ENCODE data around the gene PUDP.

The PUDP gene

DNA sequence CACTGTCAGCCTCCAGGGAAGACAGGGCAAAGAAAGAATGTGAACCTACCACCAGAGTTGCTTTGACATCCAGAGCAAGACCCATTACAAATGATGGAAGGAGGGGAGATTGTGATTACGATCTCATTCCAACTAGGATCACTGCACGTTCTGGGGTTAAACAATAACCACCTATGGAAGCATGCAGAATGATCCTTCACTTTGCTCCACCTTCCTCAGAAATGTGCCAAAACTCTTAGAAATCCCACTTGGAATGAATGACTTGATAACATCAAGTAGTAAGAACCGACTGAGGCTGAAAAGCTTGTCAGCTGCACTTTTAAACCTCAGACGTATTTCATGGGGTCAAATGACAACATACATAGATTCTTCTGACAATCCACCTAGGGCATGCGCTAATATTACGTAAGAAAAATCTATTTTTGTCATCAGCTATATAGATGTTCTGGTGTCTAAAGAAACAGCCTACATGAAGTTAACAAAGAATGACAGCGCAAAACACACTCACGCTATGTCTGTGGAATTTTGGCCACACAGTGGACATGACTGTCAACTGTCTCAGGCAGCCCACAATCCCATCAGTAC, 3.9 kb downstream of the PUDP start:
- DNase-seq (ENCODE audit: low read depth in 1 of 2, low spot score in 1 of 2): no peak
- in situ Hi-C loops (cut with HindIII; ENCODE audit: low pct_unique_long_range_greater_than_20kb, low sequenced_read_pairs): no loop called here
- TF ChIP-seq JUND (IDR thresholded peaks at IDR 0.05; ENCODE audit: low read depth): no peak

DNA sequence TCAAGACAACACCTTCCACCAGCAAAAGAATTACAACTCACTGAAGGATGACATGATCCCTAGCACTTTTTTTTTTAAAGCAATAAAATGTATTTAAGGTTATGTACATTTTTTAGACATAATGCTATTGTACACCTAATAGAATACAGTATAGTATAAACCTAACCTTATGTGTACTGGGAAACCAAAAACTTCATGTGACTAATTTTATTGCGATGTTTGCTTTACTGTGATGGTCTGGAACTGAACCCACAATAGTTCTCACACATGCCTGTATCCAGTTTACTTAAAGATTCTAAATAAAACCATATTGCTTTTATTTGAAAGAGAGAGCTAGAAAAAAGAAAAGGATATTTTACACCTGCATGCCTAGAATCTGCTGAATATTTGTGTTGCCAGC, 4.9 kb downstream of the PUDP start:
- in situ Hi-C loops (cut with HindIII; ENCODE audit: low pct_unique_long_range_greater_than_20kb, low sequenced_read_pairs): no loop called here
- no peak for DNase-seq (ENCODE audit: low read depth in 1 of 2, low spot score in 1 of 2)
- no peak for TF ChIP-seq JUND (IDR thresholded peaks at IDR 0.05; ENCODE audit: low read depth)

DNA sequence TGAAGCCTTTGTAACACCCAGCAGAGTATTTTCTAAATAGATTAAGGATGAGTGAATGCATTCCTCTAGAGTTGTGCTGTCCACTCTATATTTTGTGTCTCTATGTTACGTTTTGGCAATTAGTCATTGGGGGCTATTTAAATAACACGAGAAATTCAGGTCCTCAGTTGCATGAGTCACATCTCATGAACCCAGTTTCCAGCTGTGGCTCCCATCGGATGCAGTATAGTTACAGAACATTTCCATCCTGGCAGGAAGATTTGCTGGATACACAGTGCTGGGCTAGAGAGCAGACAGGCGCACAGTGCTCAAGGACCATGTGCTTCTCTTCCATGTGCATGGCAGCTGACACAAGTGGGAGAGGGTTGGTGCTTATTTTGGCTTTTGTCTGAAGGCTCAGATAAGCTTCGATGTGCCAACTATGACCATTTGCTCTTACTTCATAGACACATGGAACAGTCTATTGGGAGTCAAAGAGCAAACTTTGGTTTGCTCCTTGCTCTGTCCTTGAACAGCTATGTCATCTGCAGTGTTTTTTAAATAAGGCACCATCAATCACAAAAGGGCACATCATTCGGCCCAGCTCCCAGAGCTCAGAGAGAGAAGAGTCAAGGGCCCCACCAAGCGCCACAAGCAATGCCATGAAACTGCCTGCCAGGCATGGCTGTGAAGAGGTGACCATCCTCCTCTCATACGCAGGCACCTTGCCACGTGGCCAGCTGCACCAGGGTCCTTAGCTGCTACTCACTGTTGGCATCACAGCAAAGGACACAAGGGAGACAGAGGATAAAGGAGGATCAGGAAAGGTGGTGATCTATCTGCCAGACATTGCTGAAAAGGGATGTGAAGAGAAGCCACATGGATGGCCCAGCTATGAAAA, 8.5 kb downstream of the PUDP start:
- DNase-seq (ENCODE audit: low read depth in 1 of 2, low spot score in 1 of 2): no peak
- TF ChIP-seq JUND (IDR thresholded peaks at IDR 0.05; ENCODE audit: low read depth): no peak
- in situ Hi-C loops (cut with HindIII; ENCODE audit: low pct_unique_long_range_greater_than_20kb, low sequenced_read_pairs): no loop called here

DNA sequence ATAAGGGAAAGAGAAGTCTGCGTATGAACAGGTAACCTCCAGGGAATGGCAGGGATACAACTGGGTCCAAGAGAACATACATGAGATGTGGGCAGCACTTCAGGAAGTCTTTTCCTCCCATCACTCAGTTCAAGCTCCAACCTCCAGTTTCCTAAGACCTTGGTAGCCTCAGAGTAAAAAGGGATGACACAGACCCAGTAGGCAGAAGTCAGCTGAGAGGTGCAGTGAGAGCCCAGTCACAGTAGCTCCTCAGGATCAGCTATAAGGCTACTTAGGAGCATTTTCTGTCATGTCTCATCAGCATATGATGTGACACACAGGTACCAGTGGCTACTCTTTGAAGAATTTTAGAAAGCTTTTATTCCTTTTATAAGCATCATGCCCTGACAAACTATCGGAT, 13.0 kb downstream of the PUDP start:
- no peak for TF ChIP-seq JUND (IDR thresholded peaks at IDR 0.05; ENCODE audit: low read depth)
- DNase-seq (ENCODE audit: low read depth in 1 of 2, low spot score in 1 of 2): no peak
- in situ Hi-C loops (cut with HindIII; ENCODE audit: low pct_unique_long_range_greater_than_20kb, low sequenced_read_pairs): no loop called here

DNA sequence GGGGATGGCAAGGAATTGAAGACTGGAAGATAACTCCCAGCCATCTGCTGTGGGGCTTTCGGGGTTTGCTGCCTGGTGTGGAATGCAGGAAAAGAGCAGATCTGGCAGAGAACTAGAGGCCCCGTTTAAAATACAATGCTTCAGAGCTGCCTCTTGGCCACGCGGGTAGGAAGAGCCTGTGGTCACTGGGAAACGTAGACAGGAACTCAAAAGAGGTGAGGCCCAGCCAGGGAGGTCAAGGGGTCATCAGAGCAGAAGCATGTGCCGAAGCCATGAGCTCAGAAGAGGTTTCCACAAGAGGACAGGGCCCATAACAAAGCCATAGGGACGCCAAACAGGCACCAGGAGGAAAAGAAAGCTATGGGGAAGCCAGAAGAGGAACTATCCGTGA, 14.9 kb downstream of the PUDP start:
- DNase-seq (ENCODE audit: low read depth in 1 of 2, low spot score in 1 of 2): no peak

DNA sequence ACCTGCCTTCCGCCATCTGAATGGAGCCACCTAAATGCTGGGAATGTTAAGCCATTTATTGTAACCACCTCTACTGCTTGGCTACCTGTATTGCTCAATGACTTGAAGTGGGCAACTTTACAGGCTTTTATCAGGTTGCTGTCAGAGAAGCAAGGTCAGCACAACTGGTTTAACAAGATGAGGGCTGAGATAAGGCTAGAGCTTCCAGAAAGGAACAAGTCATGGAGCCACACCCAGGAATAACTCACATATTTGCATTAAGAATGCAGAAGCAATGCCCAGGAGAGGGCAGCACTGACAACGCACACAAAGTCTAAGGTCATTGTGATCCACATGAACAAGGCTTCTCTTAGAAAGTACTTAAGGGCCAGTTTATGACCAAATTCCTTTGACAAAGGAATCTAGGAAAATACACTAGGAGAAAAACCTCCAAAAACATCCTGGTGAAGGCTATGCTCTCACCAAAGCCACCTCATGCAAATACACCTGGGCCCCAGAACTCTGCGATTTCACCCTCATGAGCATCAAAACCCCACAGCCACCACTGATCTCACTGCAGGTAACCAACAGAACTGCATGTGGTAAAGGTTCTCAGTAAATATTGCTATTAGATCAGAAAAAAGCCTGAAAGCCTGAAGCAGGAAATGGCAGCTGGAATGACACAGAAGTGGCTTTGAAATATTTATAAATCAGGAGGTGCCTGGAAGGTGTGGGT, 15.5 kb downstream of the PUDP start:
- peak in 1 of 2 experiments; percentile 90 for DNase-seq (ENCODE audit: low read depth in 1 of 2, low spot score in 1 of 2)
- no peak for TF ChIP-seq JUND (IDR thresholded peaks at IDR 0.05; ENCODE audit: low read depth)
- in situ Hi-C loops (cut with HindIII; ENCODE audit: low pct_unique_long_range_greater_than_20kb, low sequenced_read_pairs): no loop called here

More for the DNA sequence above, 14.9 kb downstream of the PUDP start:
- no peak for TF ChIP-seq JUND (IDR thresholded peaks at IDR 0.05; ENCODE audit: low read depth)
- in situ Hi-C loops (cut with HindIII; ENCODE audit: low pct_unique_long_range_greater_than_20kb, low sequenced_read_pairs): no loop called here

DNA sequence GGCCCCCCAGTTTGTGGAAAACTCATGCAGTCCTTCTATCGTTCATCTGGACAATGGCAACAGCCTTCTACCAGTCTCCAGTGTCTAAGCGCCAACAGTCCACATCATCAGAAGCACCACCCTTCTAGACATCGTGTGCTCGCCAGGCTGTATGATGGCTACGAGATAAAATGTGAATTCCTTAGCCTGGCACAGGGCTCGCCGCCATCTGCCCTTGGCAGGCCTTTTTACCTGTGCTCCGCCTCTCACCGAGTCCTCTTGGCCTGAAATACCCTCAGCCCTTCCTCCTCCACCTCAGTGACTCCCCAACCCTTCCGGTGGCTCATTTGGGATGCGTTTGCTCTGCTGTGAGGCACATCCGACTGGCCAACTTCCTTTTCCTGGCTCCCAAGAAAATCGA, 16.3 kb downstream of the PUDP start:
- DNase-seq (ENCODE audit: low read depth in 1 of 2, low spot score in 1 of 2): no peak
- no peak for TF ChIP-seq JUND (IDR thresholded peaks at IDR 0.05; ENCODE audit: low read depth)
- in situ Hi-C loops (cut with HindIII; ENCODE audit: low pct_unique_long_range_greater_than_20kb, low sequenced_read_pairs): no loop called here

DNA sequence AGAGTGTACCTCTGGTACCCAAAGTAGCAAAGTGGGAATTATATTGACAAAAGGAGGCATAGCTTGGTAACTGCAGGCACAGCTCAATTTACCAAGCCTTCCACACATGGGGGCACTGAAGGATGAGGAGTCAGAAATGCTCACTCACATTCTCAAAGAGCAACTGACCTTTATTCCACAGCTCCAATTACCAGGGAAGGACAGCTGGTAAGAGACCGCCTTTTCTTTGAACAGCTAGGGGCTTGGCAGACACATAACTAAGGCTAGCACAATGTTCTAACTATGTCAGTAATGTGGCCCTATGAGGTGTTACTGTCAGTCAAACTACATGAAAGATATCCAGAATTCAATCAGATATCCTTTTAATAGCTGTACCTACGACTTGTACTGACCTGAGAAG, 20.9 kb downstream of the PUDP start:
- TF ChIP-seq JUND (IDR thresholded peaks at IDR 0.05; ENCODE audit: low read depth): no peak
- no peak for DNase-seq (ENCODE audit: low read depth in 1 of 2, low spot score in 1 of 2)
- in situ Hi-C loops (cut with HindIII; ENCODE audit: low pct_unique_long_range_greater_than_20kb, low sequenced_read_pairs): no loop called here

DNA sequence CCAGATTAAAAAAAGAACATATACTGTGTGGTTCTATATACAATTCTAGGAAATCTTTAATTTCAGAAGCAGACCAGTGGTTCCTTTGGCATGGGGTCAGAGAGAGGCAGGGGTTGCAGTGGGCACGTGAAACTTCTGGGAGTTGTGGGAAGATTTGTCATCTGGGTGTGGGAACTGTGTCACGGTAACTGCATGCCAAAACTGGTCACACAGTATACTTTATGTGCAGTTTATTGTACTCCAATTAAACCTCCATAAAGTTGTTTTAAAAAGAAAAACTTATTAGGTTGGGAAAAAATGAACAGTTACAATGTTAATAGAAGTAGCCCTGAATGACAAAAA, 27.1 kb downstream of the PUDP start:
- DNase-seq (ENCODE audit: low read depth in 1 of 2, low spot score in 1 of 2): no peak
- in situ Hi-C loops (cut with HindIII; ENCODE audit: low pct_unique_long_range_greater_than_20kb, low sequenced_read_pairs): no loop called here
- no peak for TF ChIP-seq JUND (IDR thresholded peaks at IDR 0.05; ENCODE audit: low read depth)

DNA sequence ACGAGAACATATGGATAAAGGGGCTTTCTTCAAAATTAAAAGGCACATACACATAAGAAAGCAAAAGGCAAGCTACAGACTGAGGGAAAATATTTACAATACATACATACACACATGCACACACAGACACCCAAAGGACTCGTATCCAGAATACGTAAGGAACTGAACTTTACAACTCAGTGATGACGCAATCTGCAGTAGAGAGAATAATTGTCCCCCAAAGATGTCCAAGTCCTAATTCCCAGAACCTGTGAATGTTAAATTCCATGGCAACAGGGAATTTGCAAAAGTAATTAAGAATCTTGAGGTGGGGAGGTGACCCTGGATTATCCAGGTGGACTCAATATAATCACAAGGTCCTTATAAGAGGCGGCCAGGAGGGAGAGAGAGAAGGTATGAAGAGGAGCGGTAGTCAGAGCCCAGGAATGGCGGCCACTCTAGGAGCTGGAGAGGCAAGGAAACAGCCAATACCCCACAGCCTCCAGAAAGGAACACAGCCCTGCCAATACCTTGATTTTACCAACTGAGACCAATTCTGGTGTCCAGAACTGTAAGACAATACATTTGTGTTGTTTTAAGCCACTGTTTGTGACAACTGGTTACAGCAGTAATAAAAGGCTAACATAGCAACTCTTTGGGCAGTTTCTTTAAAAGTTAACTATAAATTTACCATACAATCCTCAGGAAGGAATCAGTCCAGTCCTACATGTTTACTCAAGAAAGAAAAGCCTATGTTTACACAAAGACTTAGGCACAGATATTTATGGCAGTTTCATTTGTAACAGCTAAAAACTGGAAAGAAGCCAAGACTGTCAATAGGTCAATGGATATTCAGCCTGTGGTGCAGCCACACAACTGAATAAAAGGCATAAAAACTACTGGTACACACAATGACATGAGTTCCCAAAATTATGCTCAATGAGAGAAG, 27.7 kb downstream of the PUDP start:
- DNase-seq (ENCODE audit: low read depth in 1 of 2, low spot score in 1 of 2): peak in 1 of 2 experiments; percentile 48
- in situ Hi-C loops (cut with HindIII; ENCODE audit: low pct_unique_long_range_greater_than_20kb, low sequenced_read_pairs): no loop called here
- no peak for TF ChIP-seq JUND (IDR thresholded peaks at IDR 0.05; ENCODE audit: low read depth)

DNA sequence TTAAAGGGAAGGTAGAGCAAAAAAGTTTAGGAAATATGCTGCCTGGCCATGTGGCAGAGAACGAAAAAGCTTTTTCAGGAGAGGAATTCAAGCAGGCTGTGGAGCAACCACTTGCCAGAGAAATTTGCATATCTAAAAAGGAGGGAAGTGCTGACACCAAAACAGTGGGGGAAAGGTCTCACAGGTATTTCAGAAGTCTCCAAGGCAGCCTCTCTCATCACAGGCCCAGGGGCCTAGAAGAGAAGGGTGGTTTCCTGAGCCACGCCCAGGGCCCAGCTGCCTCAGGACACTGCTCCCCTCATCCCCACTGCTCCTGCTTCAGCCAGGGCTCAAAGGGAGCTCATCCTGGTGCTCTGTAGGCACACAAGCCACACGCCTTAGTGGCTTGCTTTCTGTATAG, 30.4 kb downstream of the PUDP start:
- in situ Hi-C loops (cut with HindIII; ENCODE audit: low pct_unique_long_range_greater_than_20kb, low sequenced_read_pairs): no loop called here
- no peak for TF ChIP-seq JUND (IDR thresholded peaks at IDR 0.05; ENCODE audit: low read depth)
- DNase-seq (ENCODE audit: low read depth in 1 of 2, low spot score in 1 of 2): no peak

DNA sequence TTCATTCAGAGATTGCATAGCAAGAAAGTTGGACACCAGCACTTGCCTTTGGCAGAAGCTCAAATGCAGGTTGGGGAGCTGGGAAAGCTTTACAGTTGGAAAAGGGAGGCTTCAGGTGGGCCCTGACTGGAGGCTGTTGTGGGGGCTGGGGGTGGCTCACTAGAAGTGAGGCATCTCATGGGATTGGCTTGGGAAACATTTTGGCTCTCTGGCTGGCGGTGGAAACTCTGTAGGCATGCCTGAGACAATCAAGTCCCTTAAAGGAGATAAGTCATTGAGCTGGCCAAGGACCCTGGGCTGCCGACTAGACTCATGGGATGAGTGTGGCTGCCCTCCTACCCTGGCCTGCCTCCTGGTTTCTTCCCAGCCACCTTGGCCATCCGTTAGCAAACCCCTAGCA, 31.9 kb downstream of the PUDP start:
- in situ Hi-C loops (cut with HindIII; ENCODE audit: low pct_unique_long_range_greater_than_20kb, low sequenced_read_pairs): no loop called here
- TF ChIP-seq JUND (IDR thresholded peaks at IDR 0.05; ENCODE audit: low read depth): no peak
- DNase-seq (ENCODE audit: low read depth in 1 of 2, low spot score in 1 of 2): no peak
